ENCODE results near the gene THSD1.

Gene THSD1

DNA sequence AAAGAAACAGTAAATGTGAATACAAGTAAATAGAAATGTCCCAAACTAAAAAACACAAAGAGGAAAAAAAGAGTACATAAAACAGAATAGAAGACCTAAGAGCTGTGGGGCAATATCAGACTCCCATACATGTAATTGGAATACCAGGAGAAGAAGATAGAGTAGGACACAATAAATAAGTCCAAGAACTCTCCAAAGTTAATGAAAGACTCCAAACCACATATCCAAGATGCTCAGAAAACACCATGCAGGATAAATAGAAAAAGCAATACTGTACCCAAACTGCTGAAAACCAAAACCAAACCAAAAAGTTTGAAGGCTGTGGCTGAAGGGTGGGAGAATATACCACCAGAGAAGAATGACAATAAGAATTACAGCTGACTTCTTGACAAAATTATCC, 18.3 kb downstream of the THSD1 start:
- TF ChIP-seq, protein P1, sequence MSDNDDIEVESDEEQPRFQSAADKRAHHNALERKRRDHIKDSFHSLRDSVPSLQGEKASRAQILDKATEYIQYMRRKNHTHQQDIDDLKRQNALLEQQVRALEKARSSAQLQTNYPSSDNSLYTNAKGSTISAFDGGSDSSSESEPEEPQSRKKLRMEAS (IDR thresholded peaks at IDR 0.05; ENCODE audit: low read depth, low read length): no peak
- TF ChIP-seq, protein P2, sequence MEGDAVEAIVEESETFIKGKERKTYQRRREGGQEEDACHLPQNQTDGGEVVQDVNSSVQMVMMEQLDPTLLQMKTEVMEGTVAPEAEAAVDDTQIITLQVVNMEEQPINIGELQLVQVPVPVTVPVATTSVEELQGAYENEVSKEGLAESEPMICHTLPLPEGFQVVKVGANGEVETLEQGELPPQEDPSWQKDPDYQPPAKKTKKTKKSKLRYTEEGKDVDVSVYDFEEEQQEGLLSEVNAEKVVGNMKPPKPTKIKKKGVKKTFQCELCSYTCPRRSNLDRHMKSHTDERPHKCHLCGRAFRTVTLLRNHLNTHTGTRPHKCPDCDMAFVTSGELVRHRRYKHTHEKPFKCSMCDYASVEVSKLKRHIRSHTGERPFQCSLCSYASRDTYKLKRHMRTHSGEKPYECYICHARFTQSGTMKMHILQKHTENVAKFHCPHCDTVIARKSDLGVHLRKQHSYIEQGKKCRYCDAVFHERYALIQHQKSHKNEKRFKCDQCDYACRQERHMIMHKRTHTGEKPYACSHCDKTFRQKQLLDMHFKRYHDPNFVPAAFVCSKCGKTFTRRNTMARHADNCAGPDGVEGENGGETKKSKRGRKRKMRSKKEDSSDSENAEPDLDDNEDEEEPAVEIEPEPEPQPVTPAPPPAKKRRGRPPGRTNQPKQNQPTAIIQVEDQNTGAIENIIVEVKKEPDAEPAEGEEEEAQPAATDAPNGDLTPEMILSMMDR (IDR thresholded peaks at IDR 0.05; ENCODE audit: low read depth, low read length): no peak
- no peak for TF ChIP-seq POLR2A (IDR thresholded peaks at IDR 0.05; ENCODE audit: extremely low read depth, insufficient read length)
- TF ChIP-seq MYC (IDR thresholded peaks at IDR 0.05; ENCODE audit: low read depth, low read length): no peak
- H3K4me3 ChIP-seq (ENCODE audit: low read depth, low read length): no peak overlapping the region
- no peak for DNase-seq (ENCODE audit: low read depth)

DNA sequence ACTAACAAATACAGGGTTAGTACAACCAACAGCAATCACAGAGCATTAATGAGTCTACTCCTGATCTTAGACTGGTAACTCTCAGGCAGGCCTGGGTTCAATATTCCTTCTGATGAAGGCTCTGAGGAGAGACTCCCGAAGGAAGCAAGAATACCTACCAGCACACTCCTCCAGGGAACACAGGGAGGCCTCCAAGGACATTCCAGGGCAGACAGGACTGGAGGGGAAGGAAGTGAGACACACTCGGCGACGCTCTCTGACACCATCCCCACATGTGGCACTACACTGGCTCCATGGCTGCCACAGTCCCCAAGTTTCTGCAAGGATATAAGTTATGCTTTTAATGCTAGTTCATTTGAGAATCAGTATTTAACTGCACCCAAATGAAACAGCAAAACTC, 20.1 kb downstream of the THSD1 start:
- no peak overlapping the region for H3K4me3 ChIP-seq (ENCODE audit: low read depth, low read length)
- DNase-seq (ENCODE audit: low read depth): no peak
- TF ChIP-seq, protein P1 (IDR thresholded peaks at IDR 0.05; ENCODE audit: low read depth, low read length): no peak
- TF ChIP-seq POLR2A (IDR thresholded peaks at IDR 0.05; ENCODE audit: extremely low read depth, insufficient read length): no peak

DNA sequence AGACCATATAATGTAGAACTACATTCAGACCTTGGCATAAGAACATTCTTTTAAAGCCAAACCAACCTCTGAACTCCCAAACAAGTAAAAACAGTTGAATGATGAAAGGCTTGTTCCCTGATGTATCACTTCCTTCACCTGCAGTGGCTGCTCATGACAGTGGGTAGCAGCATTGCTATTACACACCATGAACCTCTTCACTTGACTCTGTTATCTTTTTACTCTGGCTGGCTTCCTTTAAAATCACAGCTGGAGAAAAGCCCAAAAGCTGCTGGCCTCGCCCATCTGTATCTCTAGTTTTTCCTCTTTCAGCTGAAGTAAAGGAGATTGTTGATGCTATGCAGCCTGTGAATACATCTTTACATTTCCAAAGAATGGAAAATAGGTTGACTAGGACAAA, 22.6 kb downstream of the THSD1 start:
- no peak for DNase-seq (ENCODE audit: low read depth)
- TF ChIP-seq, protein P1 (IDR thresholded peaks at IDR 0.05; ENCODE audit: low read depth, low read length): no peak
- TF ChIP-seq MYC (IDR thresholded peaks at IDR 0.05; ENCODE audit: low read depth, low read length) (no peak), POLR2A (IDR thresholded peaks at IDR 0.05; ENCODE audit: extremely low read depth, insufficient read length) (no peak)
- TF ChIP-seq, protein P2 (IDR thresholded peaks at IDR 0.05; ENCODE audit: low read depth, low read length): no peak

DNA sequence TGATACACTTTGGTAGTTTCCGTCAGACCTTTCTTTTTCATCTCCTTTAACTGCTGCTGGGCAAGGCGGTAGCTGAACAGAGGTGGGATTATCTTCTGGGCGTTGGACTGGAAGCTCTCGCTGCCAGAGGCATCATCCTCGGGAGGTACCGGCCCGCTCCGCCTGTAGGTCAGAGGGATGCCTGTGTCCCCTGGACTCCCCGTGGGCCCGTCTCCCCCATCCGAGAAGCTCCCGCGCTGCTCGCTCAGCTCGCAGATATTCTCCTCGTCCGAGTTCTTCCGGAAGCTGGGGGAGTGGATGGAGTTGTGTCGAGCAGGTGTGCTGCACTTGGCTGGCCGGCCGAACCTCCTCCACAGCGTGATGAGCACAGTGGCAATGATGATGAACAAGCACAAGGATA, 27.7 kb downstream of the THSD1 start:
- no peak for DNase-seq (ENCODE audit: low read depth)
- H3K4me3 ChIP-seq (ENCODE audit: low read depth, low read length): no peak overlapping the region
- TF ChIP-seq POLR2A (IDR thresholded peaks at IDR 0.05; ENCODE audit: extremely low read depth, insufficient read length) (no peak), MYC (IDR thresholded peaks at IDR 0.05; ENCODE audit: low read depth, low read length) (no peak)
- TF ChIP-seq, protein P1 (IDR thresholded peaks at IDR 0.05; ENCODE audit: low read depth, low read length): no peak
- TF ChIP-seq, protein P2 (IDR thresholded peaks at IDR 0.05; ENCODE audit: low read depth, low read length): no peak

More for the DNA sequence above, 22.6 kb downstream of the THSD1 start:
- H3K4me3 ChIP-seq (ENCODE audit: low read depth, low read length): no peak overlapping the region

DNA sequence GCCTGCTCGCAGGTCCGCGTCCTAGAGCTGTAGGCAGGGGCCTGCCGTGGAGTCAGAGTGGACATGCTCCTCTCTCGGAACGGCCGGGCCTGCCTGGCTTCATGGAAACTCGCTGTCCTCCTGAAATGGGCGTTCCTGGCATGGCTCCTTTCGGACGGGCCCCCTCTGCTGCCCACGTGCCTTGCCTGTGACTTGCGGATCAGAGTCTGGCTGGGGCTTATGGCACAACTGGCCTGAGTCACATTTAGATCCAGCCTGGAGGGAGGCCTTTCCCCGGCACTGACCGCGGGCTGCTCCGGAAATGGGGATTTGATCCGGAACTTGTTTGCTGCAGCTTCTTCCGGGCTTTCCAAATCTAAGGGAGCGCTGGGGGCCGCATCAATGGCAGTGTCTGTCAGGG, 28.1 kb downstream of the THSD1 start:
- no peak for DNase-seq (ENCODE audit: low read depth)
- no peak overlapping the region for H3K4me3 ChIP-seq (ENCODE audit: low read depth, low read length)
- TF ChIP-seq, protein P2 (IDR thresholded peaks at IDR 0.05; ENCODE audit: low read depth, low read length): no peak
- TF ChIP-seq, protein P1 (IDR thresholded peaks at IDR 0.05; ENCODE audit: low read depth, low read length): no peak
- TF ChIP-seq POLR2A (IDR thresholded peaks at IDR 0.05; ENCODE audit: extremely low read depth, insufficient read length) (no peak), MYC (IDR thresholded peaks at IDR 0.05; ENCODE audit: low read depth, low read length) (no peak)

DNA sequence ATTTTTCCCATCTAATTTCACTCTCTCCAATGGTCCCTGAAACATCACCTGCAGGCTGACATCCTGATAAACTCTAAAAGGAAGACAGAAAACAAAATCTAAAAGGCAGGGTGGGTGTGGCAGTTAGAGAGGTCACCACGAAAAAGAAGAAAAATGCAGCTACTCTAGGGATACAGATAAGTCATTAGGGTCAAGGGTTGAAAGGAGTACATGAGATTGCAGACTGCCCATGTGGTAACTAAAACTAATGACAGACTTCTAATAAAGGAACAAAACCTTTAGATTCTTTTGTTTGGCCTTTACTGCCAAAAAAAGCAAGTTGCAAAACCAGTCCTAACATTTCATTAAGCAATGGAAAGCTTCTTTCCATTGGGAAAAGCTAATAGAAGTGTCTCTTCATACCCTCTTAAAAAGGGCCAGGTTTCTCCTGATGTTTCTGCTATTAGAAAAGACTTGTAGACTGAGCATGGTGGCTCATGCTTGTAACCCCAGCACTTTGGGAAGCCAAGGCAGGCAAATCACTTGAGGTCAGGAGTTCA, 31.0 kb downstream of the THSD1 start:
- no peak for DNase-seq (ENCODE audit: low read depth)
- no peak overlapping the region for H3K4me3 ChIP-seq (ENCODE audit: low read depth, low read length)
- TF ChIP-seq, protein P2 (IDR thresholded peaks at IDR 0.05; ENCODE audit: low read depth, low read length): no peak
- TF ChIP-seq, protein P1 (IDR thresholded peaks at IDR 0.05; ENCODE audit: low read depth, low read length): no peak
- TF ChIP-seq POLR2A (IDR thresholded peaks at IDR 0.05; ENCODE audit: extremely low read depth, insufficient read length) (no peak), MYC (IDR thresholded peaks at IDR 0.05; ENCODE audit: low read depth, low read length) (no peak)
